GM21526 (cell line): ENCODE data around the gene SH3RF1.

ENCODE experiments used
- ATAC-seq: cut with Tn5 transposase; IDR thresholded peaks from one replicate; pipeline ENCODE4 v1.9.1; 2021; ENCODE audit warnings: moderate library complexity; ENCODE audit not compliant: unreplicated experiment, low FRiP score

Gene SH3RF1

GRCh38 chr4:169252339-169253112 lies 18.2 kb downstream of the SH3RF1 start:
- no peak for ATAC-seq

- ATAC-seq: no peak
Observed at GRCh38 chr4:169251291-169252235, 19.2 kb downstream of the SH3RF1 start.

- ATAC-seq: no peak
Observed at GRCh38 chr4:169250796-169251195, 20.0 kb downstream of the SH3RF1 start.

GRCh38 chr4:169249999-169250398 lies 20.8 kb downstream of the SH3RF1 start:
- no peak for ATAC-seq

GRCh38 chr4:169249214-169249973 lies 21.4 kb downstream of the SH3RF1 start:
- no peak for ATAC-seq

- ATAC-seq: no peak
Observed at GRCh38 chr4:169248645-169249044, 22.1 kb downstream of the SH3RF1 start.

GRCh38 chr4:169246957-169247396 lies 23.8 kb downstream of the SH3RF1 start:
- no peak for ATAC-seq

- ATAC-seq: no peak
Observed at GRCh38 chr4:169246279-169246678, 24.5 kb downstream of the SH3RF1 start.

GRCh38 chr4:169245061-169245460 lies 25.7 kb downstream of the SH3RF1 start:
- no peak for ATAC-seq

- ATAC-seq: no peak
Observed at GRCh38 chr4:169243825-169244609, 26.7 kb downstream of the SH3RF1 start.

- ATAC-seq: no peak
Observed at GRCh38 chr4:169241464-169241863, 29.3 kb downstream of the SH3RF1 start.

- ATAC-seq: no peak
Observed at GRCh38 chr4:169239221-169239905, 31.4 kb downstream of the SH3RF1 start.

GRCh38 chr4:169238445-169238844 lies 32.3 kb downstream of the SH3RF1 start:
- ATAC-seq: no peak

GRCh38 chr4:169236873-169237626 lies 33.7 kb downstream of the SH3RF1 start:
- no peak for ATAC-seq

GRCh38 chr4:169236078-169236477 lies 34.7 kb downstream of the SH3RF1 start:
- ATAC-seq: no peak

- no peak for ATAC-seq
Observed at GRCh38 chr4:169234137-169234855, 36.5 kb downstream of the SH3RF1 start.

- no peak for ATAC-seq
Observed at GRCh38 chr4:169233691-169234090, 37.1 kb downstream of the SH3RF1 start.

- ATAC-seq: no peak
Observed at GRCh38 chr4:169231647-169232262, 39.0 kb downstream of the SH3RF1 start.
